ENCODE results near the gene FAU.

The FAU gene

GRCh38 chr11:65078151-65078550 lies 43.8 kb downstream of the FAU start:
- peak; percentile 61 for DNase-seq (ENCODE audit: low read depth)

GRCh38 chr11:65077451-65077850 lies 44.5 kb downstream of the FAU start:
- no peak for DNase-seq (ENCODE audit: low read depth)

- no peak for DNase-seq (ENCODE audit: low read depth)
These were observed 49.3 kb downstream of the FAU start for GRCh38 chr11:65072631-65072966.

- no peak for DNase-seq (ENCODE audit: low read depth)
These were observed 49.9 kb downstream of the FAU start for GRCh38 chr11:65071907-65072630.
